BJ (cell line): ENCODE data around the gene SEC16A. TPM values are rescaled to one million over a fixed set of nuclear protein-coding genes. Genes with fewer than 3 reads are reported as not detected.

Source experiments
- CTCF ChIA-PET: fragments of 350-600 bp; formaldehyde crosslinking; extraction: SDS; loops from one replicate; lab custom pipeline; 2021; ENCODE audit warnings: antibody characterized with exemption, inconsistent platforms; lab: Yijun Ruan, JAX
- POLR2A ChIA-PET: fragments of 300-600 bp; sonication (Branson Sonifier 250); formaldehyde crosslinking; extraction: SDS; loops from one replicate; lab custom pipeline; 2021; ENCODE audit warnings: antibody characterized with exemption; lab: Charles Lee
- DNase-seq: peaks from one replicate; pipeline ENCODE4 v3.0.0-alpha.2; 2011; ENCODE audit warnings: low read depth
- H3K27me3 ChIP-seq: 2 replicates; pipeline ENCODE4 v1.6.0; 2011; ENCODE audit warnings: low read length; ENCODE audit not compliant: control insufficient read depth, insufficient read depth
- H3K36me3 ChIP-seq: 2 replicates; pipeline ENCODE4 v1.5.1; 2011; ENCODE audit warnings: low read length; ENCODE audit not compliant: control insufficient read depth, insufficient read depth
- H3K4me3 ChIP-seq: 2 replicates; pipeline ENCODE4 v1.5.1; 2011; ENCODE audit warnings: low read depth, mild to moderate bottlenecking, control low read depth, low read length
- CTCF ChIP-seq: IDR thresholded peaks from 2 replicates; pipeline ENCODE4 v1.5.1; 2011; ENCODE audit warnings: low read depth, mild to moderate bottlenecking, control low read depth, inconsistent platforms, low read length, moderate library complexity; ENCODE audit not compliant: insufficient read depth
- polyA plus RNA-seq: library from polyadenylated mRNA; depleted of rRNA; stranded (reverse); fragments of >200 nt; gene quantifications from 2 replicates; pipeline ENCODE4 v1.2.3, GENCODE V29; 2011

The SEC16A gene
- polyA plus RNA-seq, 1 experiment: 24.4 TPM

- no peak for TF ChIP-seq CTCF
- no peak for DNase-seq
- Histone ChIP-seq H3K4me3 (no peak overlapping the region), H3K27me3 (no peaks in the 10 kb centered on the region), H3K36me3 (peaks cover 68% of the 10 kb centered on the region)
- ChIA-PET POLR2A (no interaction called here), CTCF (no interaction called here)
Observed at GRCh38 chr9:136508729-136509500, 26.1 kb upstream of the SEC16A start.

- TF ChIP-seq CTCF: no peak
- ChIA-PET POLR2A (no interaction called here), CTCF (interaction anchor here (0.5 kb wide), 1 partner anchor 196 kb away, joined by 3 read pairs; no protein-coding TSS in a partner anchor)
- no peak overlapping the region for H3K4me3 ChIP-seq
- peaks cover 70% of the 10 kb centered on the region for H3K36me3 ChIP-seq
- H3K27me3 ChIP-seq: no peaks in the 10 kb centered on the region
- no peak for DNase-seq
Observed at GRCh38 chr9:136507992-136508375, 25.1 kb upstream of the SEC16A start.

- CTCF ChIA-PET: interaction anchor here (0.5 kb wide), 1 partner anchor 195 kb away, joined by 3 read pairs; no protein-coding TSS in a partner anchor
Observed at GRCh38 chr9:136507221-136507991, 24.6 kb upstream of the SEC16A start.

GRCh38 chr9:136506425-136506824, 23.6 kb upstream of the SEC16A start:
- ChIA-PET CTCF (no interaction called here), POLR2A (no interaction called here)
- Histone ChIP-seq H3K36me3 (peaks cover 63% of the 10 kb centered on the region), H3K27me3 (no peaks in the 10 kb centered on the region), H3K4me3 (no peak overlapping the region)
- DNase-seq: no peak
- TF ChIP-seq CTCF: no peak

More at GRCh38 chr9:136507221-136507991, 24.6 kb upstream of the SEC16A start:
- POLR2A ChIA-PET: no interaction called here
- no peak overlapping the region for H3K4me3 ChIP-seq
- no peak for DNase-seq
- TF ChIP-seq CTCF: no peak
- peaks cover 71% of the 10 kb centered on the region for H3K36me3 ChIP-seq
- no peaks in the 10 kb centered on the region for H3K27me3 ChIP-seq
